Gastrocnemius medialis (tissue), 4 donors: Measurements from ENCODE around the gene SETD5. TPM values are rescaled to one million over a fixed set of nuclear protein-coding genes. Genes with fewer than 3 reads are reported as not detected.

ENCODE experiments used
- ATAC-seq, 2 donors: fragments of 150-250 bp; one replicate each; pipeline ENCODE4 v1.9.1; 2016
- DNase-seq, 2 donors: peaks; one replicate each; pipeline ENCODE4 v3.0.0-alpha.2; 2019
- H3K27ac ChIP-seq, 4 donors: fragments of 200-600 bp; sonication (generic); 1 replicate in 1 of 4; 2 replicates in 3 of 4; pipeline ENCODE4 v1.5.1; 2016 to 2018; ENCODE audit warnings: mild to moderate bottlenecking in 2 of 4, moderate library complexity in 1 of 4
- H3K27me3 ChIP-seq, 3 donors: fragments of 200-600 bp; sonication (generic) in 2 of 3; 1 replicate in 1 of 3; 2 replicates in 2 of 3; pipeline versions ENCODE4 v1.5.1 to v1.6.0; 2016 to 2019; ENCODE audit warnings: mild to moderate bottlenecking in 1 of 3, moderate library complexity in 1 of 3
- H3K36me3 ChIP-seq, 2 donors: fragments of 200-600 bp; sonication (generic) in 1 of 2; one replicate each; pipeline ENCODE4 v1.5.1; 2017 to 2018
- H3K4me1 ChIP-seq, 2 donors: fragments of 200-600 bp; sonication (generic) in 1 of 2; one replicate each; pipeline ENCODE4 v1.5.1; 2016 to 2017; ENCODE audit warnings: mild to moderate bottlenecking in 2 of 2
- H3K4me3 ChIP-seq, 4 donors: fragments of 200-600 bp; sonication (generic) in 3 of 4; 1 replicate in 1 of 4; 2 replicates in 3 of 4; pipeline ENCODE4 v1.5.1; 2016 to 2019; ENCODE audit warnings: mild to moderate bottlenecking in 2 of 4
- H3K9me3 ChIP-seq, 3 donors: fragments of 200-600 bp; sonication (generic) in 2 of 3; 1 replicate in 1 of 3; 2 replicates in 2 of 3; pipeline ENCODE4 v1.5.1; 2016 to 2019
- CTCF ChIP-seq, 5 experiments: fragments of 450-650 bp in 3 of 5; fragments of 200-600 bp in 2 of 5; sonication (generic) in 2 of 5; IDR thresholded peaks in 4 of 5; conservative IDR thresholded peaks in 1 of 5; 1 replicate in 4 of 5; 2 replicates in 1 of 5; pipeline ENCODE4 v1.5.1; 2016 to 2019; ENCODE audit warnings: antibody characterized with exemption in 5 of 5, mild to moderate bottlenecking in 3 of 5, moderate library complexity in 3 of 5
- POLR2A ChIP-seq, 2 donors: fragments of 450-650 bp; IDR thresholded peaks; one replicate each; pipeline ENCODE4 v1.6.1; 2017; ENCODE audit warnings: antibody characterized with exemption in 2 of 2, mild to moderate bottlenecking in 2 of 2, moderate library complexity in 2 of 2
- in situ Hi-C, 4 donors: fragments of 200-750 bp; cut with MboI; loops; one replicate each; pipeline versions ENCODE4 v1.15.0 to v1.8.0; 2017; ENCODE audit warnings: low sequenced_read_pairs in 4 of 4
- intact Hi-C: fragments of 100-400 bp; cut with DNase I; formaldehyde crosslinking; loops from one replicate; pipeline ENCODE4 v1.15.1; 2023; ENCODE audit warnings: low total_unique reads
- total RNA-seq, 4 donors: library from RNA; depleted of rRNA; stranded (reverse); fragments of >200 nt; gene quantifications; one replicate each; pipeline versions ENCODE4 v1.1.0 to v1.2.3, GENCODE V29; 2016

SETD5 gene
- total RNA-seq, 4 donors from 2014 or later: 28.9 to 43.3 (median 41.0) TPM

- Histone ChIP-seq H3K36me3 (no peaks in the 10 kb centered on the region), H3K4me3 (no peak overlapping the region), H3K27ac (no peak overlapping the region), H3K4me1 (no peaks in the 10 kb centered on the region), H3K9me3 (no peaks in the 10 kb centered on the region), H3K27me3 (peaks cover 7 to 13% (median 9%) of the 10 kb centered on the region in 3 donors)
- DNase-seq: no peak
- ATAC-seq: no peak
- in situ Hi-C loops: no loop called here
- TF ChIP-seq CTCF (IDR thresholded peaks at IDR 0.05 in 4 of 5, conservative IDR thresholded peaks at IDR 0.05 in 1 of 5) (no peak), POLR2A (IDR thresholded peaks at IDR 0.05) (no peak)
- intact Hi-C loops: no loop called here
Observed at GRCh38 chr3:9514306-9514705, 116.9 kb downstream of the SETD5 start.

- H3K4me1 ChIP-seq: no peaks in the 10 kb centered on the region
- DNase-seq (no peak), ATAC-seq (no peak)
- H3K4me3 ChIP-seq: no peak overlapping the region
- no peak overlapping the region for H3K27ac ChIP-seq
- no peak for TF ChIP-seq CTCF (IDR thresholded peaks at IDR 0.05 in 4 of 5, conservative IDR thresholded peaks at IDR 0.05 in 1 of 5)
- no peak for TF ChIP-seq POLR2A (IDR thresholded peaks at IDR 0.05)
- no peaks in the 10 kb centered on the region for H3K36me3 ChIP-seq
- in situ Hi-C loops (no loop called here), intact Hi-C loops (no loop called here)
- no peaks in the 10 kb centered on the region for H3K9me3 ChIP-seq
- H3K27me3 ChIP-seq: peaks cover under 1 to 6% (median 2%) of the 10 kb centered on the region in 3 donors
Observed at GRCh38 chr3:9514956-9515355, 117.5 kb downstream of the SETD5 start.

- DNase-seq: no peak
- intact Hi-C loops: no loop called here
- Histone ChIP-seq H3K4me1 (no peaks in the 10 kb centered on the region), H3K9me3 (no peaks in the 10 kb centered on the region), H3K27me3 (no peaks in the 10 kb centered on the region), H3K27ac (no peak overlapping the region), H3K4me3 (no peak overlapping the region), H3K36me3 (no peaks in the 10 kb centered on the region)
- in situ Hi-C loops: no loop called here
- TF ChIP-seq POLR2A (IDR thresholded peaks at IDR 0.05) (no peak), CTCF (IDR thresholded peaks at IDR 0.05 in 4 of 5, conservative IDR thresholded peaks at IDR 0.05 in 1 of 5) (no peak)
- no peak for ATAC-seq
Observed at GRCh38 chr3:9525078-9525477, 127.7 kb downstream of the SETD5 start.

Other genes starting within 250 kb of the SETD5 start
- 1 to 10 TPM; 1.3 to 2.3 (median 1.8) TPM for gene SRGAP3, start 148.0 kb upstream of the SETD5 start, total RNA-seq
- gene THUMPD3, start 34.6 kb upstream of the SETD5 start, total RNA-seq: 10 to 100 TPM; 22.2 to 39.8 (median 25.2) TPM
- not detected for gene LHFPL4, start 156.2 kb downstream of the SETD5 start, total RNA-seq